Measurements from ENCODE around the gene C19orf33. TPM values are rescaled to one million over a fixed set of nuclear protein-coding genes. Genes with fewer than 3 reads are reported as not detected.
A peak's percentile ranks its signal among the peaks of the same experiment; 100 is the strongest.

The C19orf33 gene
- total RNA-seq, 4 donors from 2014 or later: 4.7 to 48.7 (median 7.9) TPM; not detected in 1

DNA sequence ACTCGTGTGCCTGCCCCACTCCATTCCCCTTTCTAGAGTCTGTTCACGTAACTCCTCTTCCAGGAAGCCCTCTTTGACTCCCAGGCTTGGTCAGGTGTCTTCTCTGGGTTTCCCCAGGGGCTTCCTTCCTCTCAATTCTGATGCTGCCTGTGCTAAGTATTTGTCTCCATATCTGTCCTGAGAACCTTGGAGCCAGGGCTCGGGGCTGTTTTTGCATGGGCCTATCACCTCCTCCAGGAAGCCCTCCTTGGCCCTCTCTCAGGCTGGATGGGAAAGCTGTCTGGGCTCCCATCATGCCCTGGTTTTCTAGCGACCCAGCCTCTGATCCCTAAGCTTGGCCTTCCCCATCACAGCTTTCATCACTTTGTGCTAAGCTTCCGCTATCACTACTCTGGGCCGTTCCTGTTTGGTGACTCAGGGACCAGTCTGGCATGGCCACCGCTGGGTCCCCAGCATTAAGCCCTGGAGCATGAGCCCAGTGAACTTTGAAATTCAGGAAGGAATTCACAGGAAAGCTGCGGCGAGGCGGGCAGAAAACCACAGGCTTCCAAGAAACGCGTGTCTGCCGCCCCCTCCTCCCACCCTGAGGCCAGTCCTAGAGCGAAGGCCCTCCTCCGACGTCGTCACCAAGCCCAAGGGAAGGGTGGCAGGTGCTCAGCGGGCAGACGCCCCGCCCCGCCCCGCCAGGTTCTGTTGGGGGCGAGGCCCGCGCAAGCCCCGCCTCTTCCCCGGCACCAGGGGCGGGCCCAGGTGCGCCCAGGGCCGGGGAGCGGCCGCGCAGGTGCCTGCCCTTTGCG, 40.2 kb upstream of the C19orf33 start:
- WGBS, 2 donors (ENCODE audit: low coverage in 1 of 2): 35 to 83% methylated on average over 3 to 6 of the region's 34 CpGs
- no peak for TF ChIP-seq POLR2A (IDR thresholded peaks at IDR 0.05)
- TF ChIP-seq, protein P1, sequence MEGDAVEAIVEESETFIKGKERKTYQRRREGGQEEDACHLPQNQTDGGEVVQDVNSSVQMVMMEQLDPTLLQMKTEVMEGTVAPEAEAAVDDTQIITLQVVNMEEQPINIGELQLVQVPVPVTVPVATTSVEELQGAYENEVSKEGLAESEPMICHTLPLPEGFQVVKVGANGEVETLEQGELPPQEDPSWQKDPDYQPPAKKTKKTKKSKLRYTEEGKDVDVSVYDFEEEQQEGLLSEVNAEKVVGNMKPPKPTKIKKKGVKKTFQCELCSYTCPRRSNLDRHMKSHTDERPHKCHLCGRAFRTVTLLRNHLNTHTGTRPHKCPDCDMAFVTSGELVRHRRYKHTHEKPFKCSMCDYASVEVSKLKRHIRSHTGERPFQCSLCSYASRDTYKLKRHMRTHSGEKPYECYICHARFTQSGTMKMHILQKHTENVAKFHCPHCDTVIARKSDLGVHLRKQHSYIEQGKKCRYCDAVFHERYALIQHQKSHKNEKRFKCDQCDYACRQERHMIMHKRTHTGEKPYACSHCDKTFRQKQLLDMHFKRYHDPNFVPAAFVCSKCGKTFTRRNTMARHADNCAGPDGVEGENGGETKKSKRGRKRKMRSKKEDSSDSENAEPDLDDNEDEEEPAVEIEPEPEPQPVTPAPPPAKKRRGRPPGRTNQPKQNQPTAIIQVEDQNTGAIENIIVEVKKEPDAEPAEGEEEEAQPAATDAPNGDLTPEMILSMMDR (IDR thresholded peaks at IDR 0.05): no peak
- TF ChIP-seq EP300 (IDR thresholded peaks at IDR 0.05): no peak
- no peak for TF ChIP-seq POLR2AphosphoS5 (IDR thresholded peaks at IDR 0.05)
- H3K4me1 ChIP-seq: peaks cover 0 to 16% (median 11%) of the 10 kb centered on the region in 3 donors
- peak overlapping the region in 3 of 4 donors; percentile 12 to 43 (median 25) for H3K27ac ChIP-seq
- no peaks in the 10 kb centered on the region for H3K36me3 ChIP-seq
- peak overlapping the region; percentile 34 to 57 for H3K4me3 ChIP-seq
- no peaks in the 10 kb centered on the region for H3K9me3 ChIP-seq
- peaks cover 30% of the 10 kb centered on the region for H3K27me3 ChIP-seq
- peak; percentile 42 for ATAC-seq

DNA sequence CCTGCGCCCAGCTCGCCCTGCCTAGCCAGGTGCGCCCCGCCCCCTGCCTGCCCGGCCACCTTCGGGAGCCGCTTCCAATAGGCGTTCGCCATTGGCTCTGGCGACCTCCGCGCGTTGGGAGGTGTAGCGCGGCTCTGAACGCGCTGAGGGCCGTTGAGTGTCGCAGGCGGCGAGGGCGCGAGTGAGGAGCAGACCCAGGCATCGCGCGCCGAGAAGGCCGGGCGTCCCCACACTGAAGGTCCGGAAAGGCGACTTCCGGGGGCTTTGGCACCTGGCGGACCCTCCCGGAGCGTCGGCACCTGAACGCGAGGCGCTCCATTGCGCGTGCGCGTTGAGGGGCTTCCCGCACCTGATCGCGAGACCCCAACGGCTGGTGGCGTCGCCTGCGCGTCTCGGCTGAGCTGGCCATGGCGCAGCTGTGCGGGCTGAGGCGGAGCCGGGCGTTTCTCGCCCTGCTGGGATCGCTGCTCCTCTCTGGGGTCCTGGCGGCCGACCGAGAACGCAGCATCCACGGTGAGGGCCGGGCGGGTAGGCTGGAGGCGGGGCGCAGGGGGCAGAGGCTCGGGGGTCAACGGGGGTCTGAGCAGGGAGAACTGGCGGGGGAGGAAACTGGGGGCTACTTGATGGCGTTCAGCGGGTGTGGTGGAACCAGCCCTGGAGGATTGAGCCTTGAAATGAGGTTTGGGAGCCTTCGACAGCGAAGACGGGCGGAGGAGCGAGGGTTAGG, 39.4 kb upstream of the C19orf33 start, which contains the start of gene SPINT2:
Gene SPINT2 (plus strand): TSS at position 88 of the 727 bp plus-strand sequence. CDS start 320 bp downstream, at position 408.
- peak within 1 kb of the TSS; percentile 34 to 57 for H3K4me3 ChIP-seq
- H3K27ac ChIP-seq: peak within 1 kb of the TSS in 3 of 4 donors; percentile 12 to 43 (median 25)
- WGBS, 2 donors (ENCODE audit: low coverage in 1 of 2): 43 to 89% methylated on average over 5 to 8 of the region's 78 CpGs
- H3K4me1 ChIP-seq: peaks cover 0 to 16% (median 11%) of the 10 kb centered on the region in 3 donors
- H3K9me3 ChIP-seq: no peaks in the 10 kb centered on the region
- peaks cover 30% of the 10 kb centered on the region for H3K27me3 ChIP-seq
- TF ChIP-seq, protein P1 (IDR thresholded peaks at IDR 0.05): no peak
- TF ChIP-seq POLR2AphosphoS5 (IDR thresholded peaks at IDR 0.05) (no peak), POLR2A (IDR thresholded peaks at IDR 0.05) (no peak), EP300 (IDR thresholded peaks at IDR 0.05) (no peak)
- ATAC-seq: peak; percentile 22
- no peaks in the 10 kb centered on the region for H3K36me3 ChIP-seq

DNA sequence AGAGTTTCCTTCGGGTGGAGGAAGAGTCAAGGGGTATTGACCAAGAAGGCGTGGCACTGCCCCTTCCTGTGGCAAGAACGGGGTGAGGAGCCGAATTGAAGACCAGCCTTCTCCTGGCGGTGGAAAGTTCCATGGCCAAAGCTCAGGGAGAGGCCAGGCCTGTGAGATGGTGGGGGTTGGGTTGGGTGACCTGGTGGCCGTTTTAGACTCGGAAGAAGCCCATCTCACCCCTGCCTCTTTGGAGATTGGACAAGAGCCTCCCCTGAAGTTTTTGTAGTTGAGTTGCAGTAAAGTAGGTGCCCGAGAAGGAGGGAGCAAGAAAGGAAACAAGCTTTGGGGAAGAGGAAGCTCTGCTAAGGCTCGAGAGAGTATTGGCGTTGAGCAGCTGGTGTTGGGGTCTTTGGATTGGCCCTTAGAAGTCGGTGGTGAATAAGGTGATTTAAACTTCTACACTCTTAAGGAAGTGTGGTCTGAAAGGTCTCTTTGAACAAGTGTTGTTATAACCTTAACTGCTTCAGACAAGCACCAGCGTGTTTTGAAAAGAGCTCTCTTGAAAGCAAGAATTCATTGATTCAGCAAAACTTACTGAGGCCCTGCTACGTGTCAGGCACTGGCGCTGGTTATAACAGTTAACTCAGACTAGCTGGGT, 38.7 kb upstream of the C19orf33 start:
- peak overlapping the region in 2 of 4 donors; percentile 12 to 43 for H3K27ac ChIP-seq
- H3K9me3 ChIP-seq: no peaks in the 10 kb centered on the region
- no peaks in the 10 kb centered on the region for H3K36me3 ChIP-seq
- peak overlapping the region in 1 of 2 donors; percentile 57 for H3K4me3 ChIP-seq
- no peak for ATAC-seq
- peaks cover 0 to 16% (median 11%) of the 10 kb centered on the region in 3 donors for H3K4me1 ChIP-seq
- H3K27me3 ChIP-seq: peaks cover 30% of the 10 kb centered on the region
- no peak for TF ChIP-seq EP300 (IDR thresholded peaks at IDR 0.05)
- no peak for TF ChIP-seq POLR2AphosphoS5 (IDR thresholded peaks at IDR 0.05)
- no peak for TF ChIP-seq POLR2A (IDR thresholded peaks at IDR 0.05)
- TF ChIP-seq, protein P1 (IDR thresholded peaks at IDR 0.05): no peak
- 66 to 80% methylated on average over 5 to 10 of the region's 14 CpGs for WGBS, 2 donors (ENCODE audit: low coverage in 1 of 2)

DNA sequence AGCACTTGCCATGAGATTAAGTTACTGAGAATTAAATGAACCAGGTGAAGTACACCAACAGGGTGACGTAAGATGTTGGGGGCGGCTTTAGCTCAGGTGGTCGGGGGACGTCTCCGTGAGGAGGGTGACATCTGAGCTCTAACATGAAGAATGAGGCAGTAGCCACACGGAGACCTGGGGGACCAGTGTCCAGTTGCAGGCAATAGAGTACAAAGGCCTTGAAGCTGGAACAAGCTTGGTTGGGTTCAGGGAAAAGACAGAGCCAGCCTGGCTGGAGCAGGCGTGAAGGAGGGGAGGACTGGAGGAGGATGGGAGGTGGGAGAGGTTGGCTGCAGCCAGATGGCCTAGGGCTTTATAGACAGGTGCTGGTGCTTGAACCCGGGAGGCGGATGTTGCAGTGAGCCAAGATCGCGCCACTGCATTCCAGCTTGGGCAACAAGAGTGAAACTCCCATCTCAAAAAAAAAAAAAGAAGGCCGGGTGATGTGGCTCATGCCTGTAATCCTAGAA, 38.1 kb upstream of the C19orf33 start:
- WGBS, 2 donors (ENCODE audit: low coverage in 1 of 2): 81 to 94% methylated on average over 8 to 12 of the region's 12 CpGs
- Histone ChIP-seq H3K27me3 (peaks cover 30% of the 10 kb centered on the region), H3K9me3 (no peaks in the 10 kb centered on the region), H3K27ac (no peak overlapping the region), H3K36me3 (no peaks in the 10 kb centered on the region), H3K4me3 (no peak overlapping the region), H3K4me1 (peaks cover 0 to 16% (median 11%) of the 10 kb centered on the region in 3 donors)
- ATAC-seq: no peak
- TF ChIP-seq POLR2AphosphoS5 (IDR thresholded peaks at IDR 0.05): no peak
- TF ChIP-seq POLR2A (IDR thresholded peaks at IDR 0.05): no peak
- TF ChIP-seq, protein P1 (IDR thresholded peaks at IDR 0.05): no peak
- TF ChIP-seq EP300 (IDR thresholded peaks at IDR 0.05): no peak
